ENCODE data around the gene RAB4B. TPM values are rescaled to one million over a fixed set of nuclear protein-coding genes. Genes with fewer than 3 reads are reported as not detected.
A peak's percentile ranks its signal among the peaks of the same experiment; 100 is the strongest.

Gene RAB4B
- total and polyA plus RNA-seq, 2 donors (not counting 1 experiment from before 2014, with no cell fraction given) = 108 to 141 TPM

- Histone ChIP-seq H4K20me1 (ENCODE audit: control insufficient read depth, insufficient read depth, low read length, poor library complexity, severe bottlenecking) (peaks cover 25% of the 10 kb centered on the region), H3K4me2 (replicated peaks; ENCODE audit: low read depth, low read length, poor library complexity, severe bottlenecking) (peak overlapping the region; percentile 89), H3K27me3 (replicated peaks in 1 of 4; ENCODE audit: control extremely low read depth in 1 of 4, control insufficient read depth in 3 of 4, insufficient read depth in 4 of 4, low read length in 3 of 4) (no peaks in the 10 kb centered on the region), H2AFZ (ENCODE audit: insufficient read depth, low read depth, low read length, poor library complexity, severe bottlenecking) (peak overlapping the region; percentile 72), H3K4me1 (ENCODE audit: control insufficient read depth in 2 of 2, insufficient read depth in 2 of 2, low read length in 2 of 2) (peaks cover 42 to 57% of the 10 kb centered on the region in 2 donors), H3K9ac (ENCODE audit: low read length) (peak overlapping the region; percentile 95), H3K4me3 (ENCODE audit: control extremely low read depth in 1 of 5, extremely low read depth in 1 of 5, insufficient read depth in 1 of 5, low read depth in 2 of 5, low read length in 4 of 5) (peak overlapping the region; percentile 67 to 91 (median 81)), H3K9me3 (ENCODE audit: control extremely low read depth in 1 of 3, control insufficient read depth in 2 of 3, insufficient read depth in 1 of 3, low read length in 2 of 3) (peaks cover 0 to 5% (median 0%) of the 10 kb centered on the region in 3 donors), H3K79me2 (ENCODE audit: control insufficient read depth, insufficient read depth, low read length) (peaks cover 43% of the 10 kb centered on the region), H3K27ac (ENCODE audit: low read length in 2 of 2) (peak overlapping the region; percentile 97 to 99), H3K36me3 (replicated peaks in 1 of 2; ENCODE audit: control extremely low read depth in 1 of 2, control insufficient read depth in 1 of 2, extremely low read depth in 1 of 2, insufficient read depth in 2 of 2, low read length in 1 of 2) (peaks cover 0 to 22% of the 10 kb centered on the region in 2 experiments)
- TF ChIP-seq EZH2 (IDR thresholded peaks at IDR 0.05; ENCODE audit: borderline replicate concordance, insufficient read depth, low read depth, low read length, poor library complexity, severe bottlenecking) = no peak
- TF ChIP-seq, protein P1, sequence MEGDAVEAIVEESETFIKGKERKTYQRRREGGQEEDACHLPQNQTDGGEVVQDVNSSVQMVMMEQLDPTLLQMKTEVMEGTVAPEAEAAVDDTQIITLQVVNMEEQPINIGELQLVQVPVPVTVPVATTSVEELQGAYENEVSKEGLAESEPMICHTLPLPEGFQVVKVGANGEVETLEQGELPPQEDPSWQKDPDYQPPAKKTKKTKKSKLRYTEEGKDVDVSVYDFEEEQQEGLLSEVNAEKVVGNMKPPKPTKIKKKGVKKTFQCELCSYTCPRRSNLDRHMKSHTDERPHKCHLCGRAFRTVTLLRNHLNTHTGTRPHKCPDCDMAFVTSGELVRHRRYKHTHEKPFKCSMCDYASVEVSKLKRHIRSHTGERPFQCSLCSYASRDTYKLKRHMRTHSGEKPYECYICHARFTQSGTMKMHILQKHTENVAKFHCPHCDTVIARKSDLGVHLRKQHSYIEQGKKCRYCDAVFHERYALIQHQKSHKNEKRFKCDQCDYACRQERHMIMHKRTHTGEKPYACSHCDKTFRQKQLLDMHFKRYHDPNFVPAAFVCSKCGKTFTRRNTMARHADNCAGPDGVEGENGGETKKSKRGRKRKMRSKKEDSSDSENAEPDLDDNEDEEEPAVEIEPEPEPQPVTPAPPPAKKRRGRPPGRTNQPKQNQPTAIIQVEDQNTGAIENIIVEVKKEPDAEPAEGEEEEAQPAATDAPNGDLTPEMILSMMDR (IDR thresholded peaks at IDR 0.05) = no peak
- peak overlapping the region; percentile 99 for H3K4me3 Mint-ChIP-seq
- ChIA-PET POLR2A (interaction anchor here (0.6 to 4.6 kb wide), 20 partner anchors 8 to 1480 kb away, joined by 3 to 99 read pairs (median 8); partner anchors contain the start of genes ACTMAP, B9D2, COQ8B and EGLN2), CTCF (interaction anchor here (1.0 to 5.2 kb wide), 10 partner anchors 11 to 144 kb away, joined by 4 to 48 read pairs (median 19); partner anchors contain the start of genes ACTMAP, COQ8B, EGLN2 and ITPKC)
- no peaks in the 10 kb centered on the region for H3K27me3 Mint-ChIP-seq
- H3K4me1 Mint-ChIP-seq = peaks cover 65% of the 10 kb centered on the region
- intact Hi-C loops (cut with micrococcal nuclease) = loop anchor here (1.0 to 5.0 kb wide), 6 partner anchors 20 to 1366 kb away; partner anchors contain the start of genes NUMBL, PLEKHG2 and SERTAD3
- peak overlapping the region; percentile 99 for H3K27ac Mint-ChIP-seq
- no peak for ATAC-seq (ENCODE audit: low read depth)
- WGBS (ENCODE audit: insufficient coverage) = 14% methylated on average over 6 of the region's 7 CpGs
- DNase-seq = no peak
- H3K9me3 Mint-ChIP-seq (ENCODE audit: insufficient read depth) = no peaks in the 10 kb centered on the region
Measured at GRCh38 chr19:40778706-40779284, 748 bp downstream of the RAB4B start.

DNA sequence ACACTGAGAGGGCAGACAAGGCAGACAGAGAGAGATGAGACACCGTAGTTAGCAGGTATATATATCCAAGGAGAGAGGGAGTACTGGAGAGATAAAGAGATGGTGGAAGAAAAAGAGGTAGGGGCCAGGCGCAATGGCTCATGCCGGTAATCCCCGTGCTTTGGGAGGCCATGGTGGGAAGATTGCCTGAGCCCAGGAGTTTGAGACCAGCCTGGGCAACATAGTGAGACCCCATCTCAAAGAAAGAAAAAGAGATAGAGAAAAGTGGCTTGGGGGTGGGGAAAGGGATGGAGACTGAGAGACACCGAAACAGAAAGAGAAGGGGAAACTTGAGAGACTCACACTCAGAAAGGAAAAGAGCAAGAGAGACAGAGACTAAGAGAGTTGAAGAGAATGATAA, 2.5 kb downstream of the RAB4B start:
- Histone ChIP-seq H3K27me3 (replicated peaks in 1 of 4; ENCODE audit: control extremely low read depth in 1 of 4, control insufficient read depth in 3 of 4, insufficient read depth in 4 of 4, low read length in 3 of 4) (no peaks in the 10 kb centered on the region), H3K4me3 (ENCODE audit: control extremely low read depth in 1 of 5, extremely low read depth in 1 of 5, insufficient read depth in 1 of 5, low read depth in 2 of 5, low read length in 4 of 5) (no peak overlapping the region), H2AFZ (ENCODE audit: insufficient read depth, low read depth, low read length, poor library complexity, severe bottlenecking) (no peak overlapping the region), H3K79me2 (ENCODE audit: control insufficient read depth, insufficient read depth, low read length) (peaks cover 49% of the 10 kb centered on the region), H3K27ac (ENCODE audit: low read length in 2 of 2) (peak overlapping the region in 1 of 2 donors; percentile 34), H4K20me1 (ENCODE audit: control insufficient read depth, insufficient read depth, low read length, poor library complexity, severe bottlenecking) (peaks cover 25% of the 10 kb centered on the region), H3K4me2 (replicated peaks; ENCODE audit: low read depth, low read length, poor library complexity, severe bottlenecking) (no peak overlapping the region), H3K9ac (ENCODE audit: low read length) (no peak overlapping the region), H3K9me3 (ENCODE audit: control extremely low read depth in 1 of 3, control insufficient read depth in 2 of 3, insufficient read depth in 1 of 3, low read length in 2 of 3) (peaks cover 0 to 5% (median 0%) of the 10 kb centered on the region in 3 donors), H3K36me3 (replicated peaks in 1 of 2; ENCODE audit: control extremely low read depth in 1 of 2, control insufficient read depth in 1 of 2, extremely low read depth in 1 of 2, insufficient read depth in 2 of 2, low read length in 1 of 2) (peaks cover 0 to 38% of the 10 kb centered on the region in 2 experiments), H3K4me1 (ENCODE audit: control insufficient read depth in 2 of 2, insufficient read depth in 2 of 2, low read length in 2 of 2) (peaks cover 28 to 40% of the 10 kb centered on the region in 2 donors)
- CTCF ChIA-PET = interaction anchor here (5.2 kb wide), 1 partner anchor 17 kb away, joined by 48 read pairs; the partner anchor contains the start of gene EGLN2
- DNase-seq = no peak
- no peak for ATAC-seq (ENCODE audit: low read depth)
- WGBS (ENCODE audit: insufficient coverage) = 98% methylated on average over 5 of the region's 5 CpGs
- no peak overlapping the region for H3K4me3 Mint-ChIP-seq
- peak overlapping the region; percentile 21 for H3K27ac Mint-ChIP-seq
- intact Hi-C loops (cut with micrococcal nuclease) = no loop called here
- TF ChIP-seq, protein P1 (IDR thresholded peaks at IDR 0.05) = no peak
- TF ChIP-seq EZH2 (IDR thresholded peaks at IDR 0.05; ENCODE audit: borderline replicate concordance, insufficient read depth, low read depth, low read length, poor library complexity, severe bottlenecking) = no peak
- peaks cover 51% of the 10 kb centered on the region for H3K4me1 Mint-ChIP-seq
- H3K9me3 Mint-ChIP-seq (ENCODE audit: insufficient read depth) = no peaks in the 10 kb centered on the region
- POLR2A ChIA-PET = no interaction called here
- H3K27me3 Mint-ChIP-seq = no peaks in the 10 kb centered on the region

All from B cell (primary cell).